Activated CD8-positive, alpha-beta memory T cell treated with anti-CD3 and anti-CD28 coated beads, Interleukin-2, amount 50 U/mL, for 48 hours (primary cell): ENCODE measurements around the gene CA11.

Experiments
- DNase-seq: peaks from one replicate; pipeline ENCODE4 v3.0.0-alpha.2; 2020

Gene CA11

DNA sequence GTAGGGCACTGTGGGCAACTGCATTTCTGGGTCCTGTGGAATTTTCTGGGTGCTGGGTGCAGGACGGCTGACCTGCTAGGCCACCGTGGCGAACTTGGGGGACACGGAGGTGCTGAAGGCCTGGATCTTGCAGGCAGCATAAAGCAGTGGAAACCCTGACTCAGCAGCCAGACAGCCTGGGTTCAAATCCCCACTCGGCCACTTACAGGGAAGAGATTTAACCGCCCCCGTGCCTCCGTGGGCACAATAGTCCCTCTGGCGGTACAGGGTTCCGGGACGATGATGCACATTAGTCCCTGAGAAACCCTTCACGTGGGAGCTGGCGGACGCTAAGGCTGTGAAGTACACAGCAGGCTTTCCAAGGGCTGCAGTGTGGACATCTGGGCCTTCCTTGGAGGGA, 34.1 kb downstream of the CA11 start:
- no peak for DNase-seq

DNA sequence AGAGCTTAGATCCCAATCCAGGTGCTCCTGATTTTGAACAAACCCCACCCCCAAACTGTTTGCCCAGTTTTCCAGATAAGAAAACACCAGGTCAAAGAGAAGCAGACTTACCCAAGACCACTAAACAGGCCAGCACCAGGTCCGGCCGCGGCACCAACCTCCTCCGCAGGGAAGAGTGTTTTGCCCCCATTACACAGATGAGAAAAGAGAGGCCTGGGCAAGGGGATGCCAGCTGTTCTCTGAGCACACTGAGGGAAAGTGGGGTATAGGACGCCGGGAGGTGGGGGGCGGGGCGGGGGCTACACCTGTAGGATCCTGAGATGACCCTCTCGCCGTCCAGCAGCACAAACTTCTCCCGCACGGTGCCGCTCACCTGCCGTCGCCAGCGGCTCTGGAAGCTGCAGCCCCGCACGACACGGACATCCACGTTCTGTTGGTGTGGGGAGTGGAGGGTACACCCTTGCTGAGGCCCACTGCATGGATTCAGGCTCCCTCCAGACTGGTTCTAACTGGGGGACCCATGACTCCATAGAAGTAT, 36.3 kb downstream of the CA11 start:
- DNase-seq = no peak

DNA sequence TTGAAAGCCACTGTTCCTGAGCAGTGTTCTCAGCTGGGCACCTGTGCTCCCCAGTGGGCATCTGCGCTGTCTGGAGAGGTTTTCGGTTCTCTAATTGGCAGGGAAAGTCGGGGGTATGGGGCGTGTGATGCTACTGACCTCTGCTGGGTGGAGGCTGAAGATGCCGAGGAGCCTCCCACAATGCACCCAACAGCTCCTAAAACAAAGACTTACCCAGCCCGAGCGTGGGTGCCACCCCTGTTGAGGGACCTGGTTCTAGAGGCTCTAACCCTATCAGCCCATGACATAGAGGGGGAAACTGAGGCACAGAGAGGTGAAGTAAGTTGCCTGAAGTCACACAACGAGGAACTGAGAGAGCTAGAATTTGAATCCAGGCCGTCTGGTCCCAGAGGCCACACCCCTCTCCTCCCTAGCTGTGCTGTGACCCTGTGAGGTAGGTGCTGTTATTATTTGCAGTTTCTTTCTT, 37.2 kb downstream of the CA11 start:
- DNase-seq = no peak

DNA sequence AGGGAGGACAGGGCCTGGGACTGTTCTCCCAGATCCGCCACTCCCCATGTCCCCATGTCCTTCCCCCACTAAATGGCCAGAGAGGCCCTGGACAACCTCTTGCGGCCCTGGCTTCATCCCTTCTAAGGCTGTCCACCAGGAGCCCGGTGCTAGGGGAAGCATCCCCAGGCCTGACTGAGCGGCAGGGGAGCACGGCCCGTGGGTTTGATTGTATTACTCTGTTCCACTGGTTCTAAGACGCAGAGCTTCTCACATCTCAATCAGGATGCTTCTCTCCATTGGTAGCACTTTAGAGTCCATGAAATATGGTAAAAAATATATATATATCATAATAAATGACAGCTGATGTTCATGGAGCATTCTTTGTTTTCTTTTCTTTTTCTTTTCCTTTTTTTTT, 38.6 kb downstream of the CA11 start:
- DNase-seq = no peak

DNA sequence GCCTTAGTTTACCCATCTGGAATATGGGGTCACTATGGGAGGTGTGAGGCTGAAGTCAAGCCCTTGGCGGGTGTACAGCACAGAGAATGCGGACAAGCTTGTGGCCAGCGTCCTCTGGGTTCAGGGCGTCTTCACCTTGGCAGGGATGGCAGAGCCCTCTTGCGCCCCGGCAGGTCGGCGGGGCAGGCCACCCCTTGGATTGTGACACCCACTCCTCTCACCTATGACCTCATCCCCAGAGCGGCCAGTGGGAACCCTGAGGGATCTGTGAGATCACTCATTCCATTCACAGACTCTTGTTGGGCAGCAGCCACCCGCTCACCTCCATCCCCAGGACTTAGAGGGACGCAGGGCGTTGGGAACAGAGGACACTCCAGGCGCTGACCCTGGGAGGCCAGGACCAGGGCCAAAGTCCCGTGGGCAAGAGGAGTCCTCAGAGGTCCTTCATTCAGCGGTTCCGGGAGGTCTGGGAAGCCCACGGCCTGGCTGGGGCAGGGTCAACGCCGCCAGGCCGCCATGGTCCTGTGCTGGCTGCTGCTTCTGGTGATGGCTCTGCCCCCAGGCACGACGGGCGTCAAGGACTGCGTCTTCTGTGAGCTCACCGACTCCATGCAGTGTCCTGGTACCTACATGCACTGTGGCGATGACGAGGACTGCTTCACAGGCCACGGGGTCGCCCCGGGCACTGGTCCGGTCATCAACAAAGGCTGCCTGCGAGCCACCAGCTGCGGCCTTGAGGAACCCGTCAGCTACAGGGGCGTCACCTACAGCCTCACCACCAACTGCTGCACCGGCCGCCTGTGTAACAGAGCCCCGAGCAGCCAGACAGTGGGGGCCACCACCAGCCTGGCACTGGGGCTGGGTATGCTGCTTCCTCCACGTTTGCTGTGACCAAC, 39.3 kb downstream of the CA11 start, which contains the start of gene SPACA4:
SPACA4 (plus strand) TSS at position 280 of the 896 bp plus-strand sequence; CDS start at position 517, 237 bp downstream.
- no peak for DNase-seq

DNA sequence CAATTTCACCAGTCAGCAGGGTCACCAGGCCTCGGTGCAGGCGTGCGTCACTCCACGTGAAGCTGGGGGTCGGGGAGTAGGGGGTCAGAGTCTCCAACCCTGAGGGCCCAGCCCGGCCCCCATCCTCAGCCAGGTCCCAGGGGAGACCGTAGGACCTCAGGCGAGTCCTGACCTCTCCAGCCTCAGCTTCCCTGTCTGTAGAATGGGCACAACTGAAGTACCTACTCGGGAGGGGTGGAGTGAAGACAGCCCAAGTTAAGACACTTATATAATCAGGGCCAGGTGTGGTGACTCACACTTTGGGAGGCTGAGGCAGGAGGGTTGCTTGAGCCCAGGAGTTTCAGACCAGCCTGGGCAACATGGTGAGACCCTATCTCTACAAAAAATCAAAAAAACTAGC, 42.1 kb downstream of the CA11 start:
- no peak for DNase-seq

DNA sequence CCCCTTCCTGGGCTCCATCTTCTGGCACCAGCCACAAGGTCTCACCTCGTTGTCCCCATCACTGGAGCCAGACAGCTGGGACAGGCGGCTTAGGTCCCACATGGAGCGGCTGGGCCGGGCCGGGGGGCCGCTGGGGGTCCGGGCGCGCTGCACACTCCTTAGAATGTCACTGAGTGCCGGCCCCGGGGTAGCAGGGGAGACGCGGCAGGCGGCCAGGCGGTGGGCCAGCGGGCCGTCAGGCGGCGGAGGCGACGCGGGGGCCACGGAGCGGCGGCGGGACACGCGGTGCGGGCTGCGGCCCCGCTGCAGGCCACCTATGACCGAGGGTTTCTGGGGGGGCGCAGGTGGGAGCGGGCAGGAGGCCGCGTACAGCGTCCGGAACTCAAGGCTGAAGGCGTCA, 42.5 kb downstream of the CA11 start:
- no peak for DNase-seq

DNA sequence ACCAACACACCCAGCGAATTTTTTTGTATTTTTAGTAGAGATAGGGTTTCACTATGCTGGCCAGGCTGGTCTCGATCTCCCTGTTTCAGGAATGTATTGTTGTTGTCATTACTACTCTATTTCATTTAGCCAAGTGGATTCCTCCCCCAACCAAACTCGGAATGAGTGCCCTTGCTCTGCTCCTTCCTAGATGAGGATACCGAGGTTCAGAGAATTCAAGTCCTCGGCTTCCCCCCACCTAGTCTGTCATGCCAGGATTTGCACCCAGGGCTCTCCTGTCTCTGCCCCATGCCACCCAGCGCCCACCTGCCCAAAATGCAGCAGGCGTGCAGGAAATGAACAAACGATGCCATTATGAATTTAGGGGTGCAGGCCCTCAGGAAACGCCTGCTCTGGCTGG, 43.0 kb downstream of the CA11 start:
- no peak for DNase-seq

DNA sequence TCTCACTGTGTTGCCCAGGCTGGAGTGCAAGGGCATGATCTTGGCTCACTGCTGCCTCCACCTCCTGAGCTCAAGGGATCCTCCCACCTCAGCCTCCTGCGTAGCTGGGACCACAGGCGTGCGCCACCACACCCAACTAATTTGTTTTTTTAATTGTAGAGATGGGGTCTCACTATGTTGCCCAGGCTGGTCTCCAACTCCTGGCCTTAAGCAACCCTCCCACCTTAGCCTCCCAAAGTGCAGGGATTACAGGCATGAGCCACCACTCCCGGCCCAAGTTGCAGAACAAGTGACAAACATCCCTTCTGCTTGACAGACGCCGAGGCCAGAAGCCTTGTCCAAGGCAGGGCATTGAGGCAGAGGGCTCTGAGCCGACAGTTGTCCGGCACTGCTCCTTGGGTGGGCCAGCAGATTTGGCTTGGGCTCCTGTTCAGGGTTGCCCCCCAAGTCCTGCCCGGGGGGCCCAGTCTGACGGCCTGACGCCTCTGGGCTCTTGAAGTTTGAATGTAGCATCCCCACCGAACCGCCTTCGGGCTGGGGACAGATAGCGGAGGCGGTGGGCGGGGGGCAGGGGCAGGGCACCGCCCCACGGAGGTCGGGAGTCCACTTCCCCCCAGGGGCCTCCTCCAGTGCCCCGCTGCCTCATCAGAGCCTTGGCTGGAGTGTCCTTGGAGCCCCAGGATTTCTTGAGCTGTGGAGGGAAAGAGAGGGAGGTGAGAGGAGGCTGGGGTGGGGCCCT, 45.1 kb downstream of the CA11 start:
- DNase-seq = no peak

DNA sequence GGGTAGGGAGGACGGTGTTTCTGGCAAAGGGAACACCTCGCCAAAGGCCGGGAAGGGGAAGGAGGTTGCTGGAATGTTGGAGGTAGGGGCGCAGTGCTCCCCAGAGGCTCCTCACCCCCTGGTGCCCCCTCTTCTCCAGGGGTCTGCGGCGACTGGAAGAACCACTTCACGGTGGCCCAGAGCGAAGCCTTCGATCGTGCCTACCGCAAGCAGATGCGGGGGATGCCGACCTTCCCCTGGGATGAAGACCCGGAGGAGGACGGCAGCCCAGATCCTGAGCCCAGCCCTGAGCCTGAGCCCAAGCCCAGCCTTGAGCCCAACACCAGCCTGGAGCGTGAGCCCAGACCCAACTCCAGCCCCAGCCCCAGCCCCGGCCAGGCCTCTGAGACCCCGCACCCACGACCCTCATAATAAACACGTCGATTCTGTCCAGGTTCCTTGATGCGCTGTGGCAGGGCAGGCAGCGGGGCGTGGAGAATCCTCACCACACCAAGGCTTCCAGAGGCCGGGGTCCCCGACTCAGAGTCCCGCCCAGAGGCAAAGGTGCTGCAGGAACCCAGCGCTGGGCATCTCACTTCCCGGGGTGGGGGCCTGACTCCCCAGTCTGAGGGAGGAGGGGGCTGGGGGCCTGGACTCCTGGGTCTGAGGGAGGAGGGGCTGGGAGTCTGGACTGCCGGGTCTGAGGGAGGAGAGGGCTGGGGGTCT, 46.8 kb downstream of the CA11 start:
- DNase-seq = no peak

DNA sequence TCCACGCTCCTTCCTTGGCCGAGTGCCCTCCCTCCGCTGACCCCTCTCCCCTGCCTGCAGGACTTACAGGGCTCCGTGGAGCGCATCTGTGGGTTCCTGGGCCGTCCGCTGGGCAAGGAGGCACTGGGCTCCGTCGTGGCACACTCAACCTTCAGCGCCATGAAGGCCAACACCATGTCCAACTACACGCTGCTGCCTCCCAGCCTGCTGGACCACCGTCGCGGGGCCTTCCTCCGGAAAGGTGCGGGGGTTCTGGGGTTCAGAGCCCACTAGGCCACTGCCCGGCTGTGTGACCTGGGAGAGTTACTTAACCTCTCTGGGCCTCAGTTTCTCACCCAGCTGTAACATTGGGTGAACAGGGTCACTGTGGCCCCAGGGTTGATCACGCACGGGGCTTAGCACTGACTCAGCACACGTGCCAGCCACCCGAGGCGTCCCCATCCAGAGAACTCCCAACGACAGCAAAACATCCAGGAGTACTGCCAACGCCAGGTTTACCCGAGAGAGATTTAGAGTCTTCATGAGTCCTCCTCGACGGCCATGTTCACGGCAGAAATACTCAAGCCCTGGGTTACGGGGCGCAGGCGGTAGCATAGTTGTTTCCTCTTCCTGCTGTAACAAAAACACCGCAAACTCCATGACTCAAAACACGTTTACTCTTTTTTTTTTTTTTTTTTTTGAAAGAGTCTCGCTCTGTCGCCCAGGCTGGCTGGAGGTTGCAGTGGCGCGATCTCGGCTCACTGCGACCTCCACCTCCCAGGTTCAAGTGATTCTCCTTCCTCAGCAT, 49.1 kb downstream of the CA11 start:
- DNase-seq = no peak

DNA sequence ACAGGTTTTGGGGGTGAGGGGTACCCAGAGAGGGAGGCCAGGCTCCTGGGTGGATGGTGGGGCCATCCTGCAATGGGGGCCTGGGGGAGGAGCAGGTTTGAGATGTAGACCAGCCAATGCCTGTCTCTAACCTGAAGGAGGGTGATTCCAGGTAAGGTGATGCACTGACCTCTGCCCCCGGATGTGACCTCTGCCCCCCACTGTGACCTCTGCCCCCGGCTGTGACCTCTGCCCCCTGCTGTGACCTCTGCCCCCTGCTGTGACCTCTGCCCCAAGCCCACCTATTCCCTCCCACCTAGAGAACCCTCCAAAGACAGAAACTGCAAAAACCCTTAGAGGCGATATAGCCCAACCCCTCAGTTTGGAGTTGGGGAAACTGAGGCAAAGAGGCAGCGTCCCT, 49.8 kb downstream of the CA11 start:
- no peak for DNase-seq

DNA sequence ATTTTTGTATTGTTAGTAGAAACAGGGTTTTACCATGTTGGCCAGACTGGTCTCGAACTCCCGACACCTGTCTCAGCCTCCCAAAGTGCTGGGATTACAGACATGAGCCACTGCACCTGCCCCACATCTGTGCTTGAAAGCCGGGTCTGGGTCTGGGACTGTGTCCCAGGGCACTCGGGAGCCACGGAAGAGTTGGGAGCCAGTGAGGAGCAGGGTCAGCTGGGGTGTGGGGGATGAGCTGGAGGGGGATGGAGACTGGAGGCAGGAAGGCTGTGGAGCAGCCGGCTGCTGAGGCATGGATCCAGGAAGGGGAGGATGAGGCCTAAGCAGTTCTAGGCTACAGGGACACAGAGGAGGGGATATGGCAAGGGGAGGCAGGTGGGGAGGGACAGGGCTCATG, 50.2 kb downstream of the CA11 start:
- no peak for DNase-seq

DNA sequence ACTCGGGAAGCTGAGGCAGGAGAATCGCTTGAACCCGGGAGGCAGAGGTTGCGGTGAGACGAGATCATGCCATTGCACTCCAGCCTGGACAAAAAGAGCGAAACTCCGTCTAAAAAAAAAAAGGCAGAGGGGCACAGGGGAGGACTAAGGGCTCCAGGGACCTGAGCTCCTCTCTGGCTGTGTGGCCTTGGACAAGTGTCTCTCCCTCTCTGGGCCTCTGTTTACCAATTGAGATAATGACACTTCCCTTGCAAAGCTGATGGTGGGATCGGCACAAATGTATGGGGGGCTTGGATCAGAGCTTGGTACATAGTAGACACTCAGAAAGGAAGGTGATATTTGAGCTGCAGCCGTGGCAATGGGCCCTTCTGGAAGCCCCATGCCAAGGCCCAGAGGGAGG, 50.8 kb downstream of the CA11 start:
- no peak for DNase-seq

DNA sequence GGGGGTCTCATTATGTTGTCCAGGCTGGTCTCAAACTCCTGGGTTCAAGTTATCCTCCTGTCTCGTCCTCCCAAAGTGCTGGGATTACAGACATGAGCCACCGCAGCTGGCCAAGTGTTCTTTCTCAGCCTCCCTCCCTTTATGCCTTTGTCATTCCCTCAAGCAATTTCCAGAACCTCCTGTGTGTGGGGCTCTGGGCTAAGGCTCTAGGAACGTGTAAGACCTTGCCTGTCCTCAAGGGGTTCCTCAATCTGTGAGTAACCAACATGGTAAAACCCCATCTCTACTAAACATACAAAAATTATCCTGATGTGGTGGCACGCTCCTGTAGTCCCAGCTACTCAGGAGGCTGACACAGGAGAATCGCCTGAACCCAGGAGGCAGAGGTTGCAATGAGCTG, 55.0 kb downstream of the CA11 start:
- no peak for DNase-seq

DNA sequence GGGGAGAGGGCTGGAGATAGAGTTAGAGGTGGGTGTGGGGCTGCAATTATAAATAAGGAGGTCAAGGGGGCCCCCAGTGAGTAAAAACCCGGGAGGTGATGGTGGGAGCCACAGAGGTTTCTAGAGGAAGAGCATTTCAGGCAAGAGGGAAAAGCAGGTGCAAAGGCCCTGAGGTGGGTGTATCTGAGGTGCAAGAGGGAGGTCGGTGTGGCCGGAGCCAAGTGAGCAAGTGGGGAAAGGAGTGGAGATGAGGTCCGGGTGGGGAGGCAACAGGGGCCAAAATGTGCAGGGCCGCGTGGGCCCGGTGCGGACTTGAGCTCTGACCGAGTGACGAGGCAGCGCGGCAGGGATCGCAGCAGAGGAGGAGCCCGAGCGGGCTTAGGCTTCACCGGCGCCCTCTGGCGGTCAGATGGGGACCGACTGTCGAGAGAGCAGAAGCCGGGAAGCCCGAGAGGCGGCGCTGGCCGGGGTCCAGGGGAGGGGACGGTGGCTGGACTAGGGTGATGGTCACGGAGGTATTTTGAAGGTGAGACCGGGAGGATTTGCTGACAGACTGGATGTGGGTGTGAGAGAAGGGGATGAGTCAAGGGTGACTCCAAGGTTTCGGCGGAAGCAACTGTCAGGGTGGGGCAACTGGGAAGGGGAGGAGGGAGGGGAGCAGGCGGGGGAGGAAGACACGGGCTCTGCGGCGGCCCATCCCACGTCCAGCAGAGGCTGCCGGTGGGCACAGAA, 57.2 kb downstream of the CA11 start:
- peak; percentile 98 for DNase-seq
